Spleen (tissue), 11 donors: ENCODE data around the gene SORBS1. TPM values are rescaled to one million over a fixed set of nuclear protein-coding genes. Genes with fewer than 3 reads are reported as not detected.

Experiments
- DNase-seq: peaks from one replicate; pipeline ENCODE4 v3.0.0-alpha.2; 2020
- H3K27ac ChIP-seq, 8 donors: fragments of 200-600 bp; sonication (generic) in 7 of 8; 1 replicate in 4 of 8; 2 replicates in 4 of 8; pipeline versions ENCODE4 v1.5.0 to v1.8.0; 2016 to 2021; ENCODE audit warnings: inconsistent platforms in 4 of 8, mild to moderate bottlenecking in 4 of 8, moderate library complexity in 1 of 8
- H3K27me3 ChIP-seq, 7 donors: fragments of 200-600 bp; sonication (generic) in 6 of 7; replicated peaks in 1 of 7; 1 replicate in 4 of 7; 2 replicates in 3 of 7; pipeline versions ENCODE4 v1.5.0 to v1.8.0; 2016 to 2021; ENCODE audit warnings: inconsistent platforms in 3 of 7, mild to moderate bottlenecking in 1 of 7
- H3K36me3 ChIP-seq, 6 donors: fragments of 200-600 bp; sonication (generic) in 5 of 6; 1 replicate in 4 of 6; 2 replicates in 2 of 6; pipeline versions ENCODE4 v1.5.0 to v1.8.0; 2016 to 2021; ENCODE audit warnings: inconsistent platforms in 2 of 6
- H3K4me1 ChIP-seq, 6 donors: fragments of 200-600 bp; sonication (generic) in 5 of 6; 1 replicate in 3 of 6; 2 replicates in 3 of 6; pipeline versions ENCODE4 v1.5.0 to v1.8.0; 2016 to 2021; ENCODE audit warnings: inconsistent platforms in 3 of 6
- H3K4me3 ChIP-seq, 8 donors: fragments of 200-600 bp; sonication (generic) in 7 of 8; 1 replicate in 4 of 8; 2 replicates in 4 of 8; pipeline versions ENCODE4 v1.5.0 to v1.8.0; 2016 to 2021; ENCODE audit warnings: inconsistent platforms in 4 of 8, mild to moderate bottlenecking in 4 of 8, moderate library complexity in 2 of 8
- H3K9me3 ChIP-seq, 8 donors: fragments of 200-600 bp; sonication (generic) in 7 of 8; 1 replicate in 4 of 8; 2 replicates in 4 of 8; pipeline versions ENCODE4 v1.5.0 to v1.8.0; 2016 to 2021; ENCODE audit warnings: inconsistent platforms in 4 of 8
- POLR2A ChIP-seq, 3 donors: fragments of 450-650 bp; IDR thresholded peaks; one replicate each; pipeline ENCODE4 v1.5.1; 2017; ENCODE audit warnings: antibody characterized with exemption in 3 of 3, mild to moderate bottlenecking in 1 of 3
- POLR2AphosphoS5 ChIP-seq, 3 donors: sonication (generic); formaldehyde crosslinking; IDR thresholded peaks; one replicate each; pipeline ENCODE4 v1.5.1; 2017; ENCODE audit warnings: antibody characterized with exemption in 3 of 3
- whole genome bisulfite sequencing, 5 donors: extraction: QIAGEN DNeasy Blood & Tissue Kit in 3 of 5; methylation state at CpG; one replicate each; pipeline versions ENCODE4 v1.1.5 to v1.1.7; 2013 to 2018; 5-methylcytosine and 5-hydroxymethylcytosine counted together
- intact Hi-C: fragments of 100-400 bp; cut with DNase I; formaldehyde crosslinking; loops from one replicate; pipeline ENCODE4 v1.15.0; 2023; ENCODE audit warnings: low total_unique reads
- polyA plus RNA-seq, 3 donors: library from polyadenylated mRNA; stranded (reverse); fragments of 200-250 nt; gene quantifications; one replicate each; pipeline ENCODE4 v1.2.1, GENCODE V29; 2013
- total RNA-seq, 7 donors: library from RNA; depleted of rRNA in 3 of 7; stranded (reverse); fragments of >200 nt in 3 of 7; fragmentation: NEBNext Ultra II Directional in 4 of 7; extraction: Animal tissue kit (Norgen Biotek cat#: 25700) in 4 of 7; gene quantifications; one replicate each; pipeline versions ENCODE4 v1.1.0 to v1.2.1, GENCODE V29; 2016 to 2021
- TF ChIP-seq, protein P1 (sequence below), 11 experiments: fragments of 200-600 bp in 7 of 11; fragments of 450-650 bp in 4 of 11; sonication (generic) in 4 of 11; IDR thresholded peaks in 8 of 11; conservative IDR thresholded peaks in 3 of 11; 1 replicate in 7 of 11; 2 replicates in 4 of 11; pipeline versions ENCODE4 v1.4.0 to v1.8.0; 2016 to 2021; ENCODE audit warnings: antibody characterized with exemption in 11 of 11, inconsistent platforms in 4 of 11, mild to moderate bottlenecking in 1 of 11
- donor health status: healthy with polysubstance abuse.
- donor health status: DM: no; HTN: no; CAD: no; lungs with moderate emphysema.
- donor health status: DM: no; HTN: no; CAD: no.
- donor health status: Bipolar disorder and iron deficiency.
- donor health status: healthy.
- donor health status: DM: no; HTN: no; CAD: no.
- donor health status: DM: yes; HTN: yes; CAD: no.

The SORBS1 gene
- total and polyA plus RNA-seq, 10 donors = 2.8 to 30.8 (median 18.1) TPM

- H3K27me3 ChIP-seq = no peaks in the 10 kb centered on the region
- WGBS, 5 donors = 89 to 97% (median 92%) methylated on average over 2 of the region's 2 CpGs
- DNase-seq = no peak
- H3K27ac ChIP-seq = no peak overlapping the region
- no peaks in the 10 kb centered on the region for H3K9me3 ChIP-seq
- H3K4me1 ChIP-seq = peaks cover 0 to 20% (median 0%) of the 10 kb centered on the region in 6 donors
- TF ChIP-seq, protein P1, sequence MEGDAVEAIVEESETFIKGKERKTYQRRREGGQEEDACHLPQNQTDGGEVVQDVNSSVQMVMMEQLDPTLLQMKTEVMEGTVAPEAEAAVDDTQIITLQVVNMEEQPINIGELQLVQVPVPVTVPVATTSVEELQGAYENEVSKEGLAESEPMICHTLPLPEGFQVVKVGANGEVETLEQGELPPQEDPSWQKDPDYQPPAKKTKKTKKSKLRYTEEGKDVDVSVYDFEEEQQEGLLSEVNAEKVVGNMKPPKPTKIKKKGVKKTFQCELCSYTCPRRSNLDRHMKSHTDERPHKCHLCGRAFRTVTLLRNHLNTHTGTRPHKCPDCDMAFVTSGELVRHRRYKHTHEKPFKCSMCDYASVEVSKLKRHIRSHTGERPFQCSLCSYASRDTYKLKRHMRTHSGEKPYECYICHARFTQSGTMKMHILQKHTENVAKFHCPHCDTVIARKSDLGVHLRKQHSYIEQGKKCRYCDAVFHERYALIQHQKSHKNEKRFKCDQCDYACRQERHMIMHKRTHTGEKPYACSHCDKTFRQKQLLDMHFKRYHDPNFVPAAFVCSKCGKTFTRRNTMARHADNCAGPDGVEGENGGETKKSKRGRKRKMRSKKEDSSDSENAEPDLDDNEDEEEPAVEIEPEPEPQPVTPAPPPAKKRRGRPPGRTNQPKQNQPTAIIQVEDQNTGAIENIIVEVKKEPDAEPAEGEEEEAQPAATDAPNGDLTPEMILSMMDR (IDR thresholded peaks at IDR 0.05 in 8 of 11, conservative IDR thresholded peaks at IDR 0.05 in 3 of 11) = no peak
- TF ChIP-seq POLR2AphosphoS5 (IDR thresholded peaks at IDR 0.05) (no peak), POLR2A (IDR thresholded peaks at IDR 0.05) (no peak)
- no peaks in the 10 kb centered on the region for H3K36me3 ChIP-seq
- H3K4me3 ChIP-seq = no peak overlapping the region
- intact Hi-C loops = no loop called here
Measured at GRCh38 chr10:95545981-95546380, 15.2 kb downstream of the SORBS1 start.

DNA sequence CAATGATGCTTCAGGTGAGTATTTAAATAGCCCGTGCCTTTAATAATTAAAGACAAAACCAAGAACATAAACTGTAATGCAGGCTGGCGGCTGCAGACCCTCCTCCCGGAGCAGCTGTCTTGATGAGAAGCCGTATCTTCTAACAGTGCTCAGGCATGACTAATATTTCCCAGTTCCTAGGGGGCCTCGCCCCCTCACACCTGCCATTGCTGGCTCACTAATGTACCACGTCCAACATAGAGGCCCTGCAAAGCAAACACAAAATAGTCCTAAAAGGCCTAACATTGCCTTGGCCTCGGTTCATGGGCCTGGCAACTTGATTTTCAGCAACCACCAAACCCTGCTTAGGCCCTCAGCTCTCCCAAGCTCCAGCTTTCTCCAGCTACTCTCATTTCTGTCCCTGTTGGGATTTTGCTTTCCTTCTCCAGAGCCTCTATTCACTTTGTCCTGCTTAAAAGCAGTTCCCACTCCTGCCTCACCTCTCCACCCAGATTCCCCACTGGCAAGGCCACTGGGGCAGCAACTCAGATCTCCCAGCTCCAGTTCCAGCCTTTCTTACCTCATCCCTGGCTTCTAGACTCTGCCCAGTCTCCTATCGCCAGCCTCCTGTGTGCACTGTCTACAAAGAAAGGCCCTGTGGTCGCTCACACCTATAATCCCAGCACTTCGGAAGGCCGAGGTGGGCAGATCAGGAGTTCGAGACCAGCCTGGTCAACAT lies 16.2 kb downstream of the SORBS1 start:
- Histone ChIP-seq H3K36me3 (no peaks in the 10 kb centered on the region), H3K27ac (no peak overlapping the region), H3K27me3 (no peaks in the 10 kb centered on the region), H3K4me1 (peaks cover 0 to 20% (median 0%) of the 10 kb centered on the region in 6 donors), H3K4me3 (no peak overlapping the region), H3K9me3 (no peaks in the 10 kb centered on the region)
- 86 to 91% (median 90%) methylated on average over 12 of the region's 12 CpGs for WGBS, 5 donors
- no peak for DNase-seq
- intact Hi-C loops = no loop called here
- TF ChIP-seq, protein P1 (IDR thresholded peaks at IDR 0.05 in 8 of 11, conservative IDR thresholded peaks at IDR 0.05 in 3 of 11) = no peak

- no peak for DNase-seq
- Histone ChIP-seq H3K4me3 (no peak overlapping the region), H3K9me3 (no peaks in the 10 kb centered on the region), H3K36me3 (no peaks in the 10 kb centered on the region), H3K27ac (no peak overlapping the region), H3K27me3 (no peaks in the 10 kb centered on the region), H3K4me1 (peaks cover 0 to 20% (median 0%) of the 10 kb centered on the region in 6 donors)
- intact Hi-C loops = no loop called here
- 61 to 92% (median 81%) methylated on average over 4 of the region's 4 CpGs for WGBS, 5 donors
- no peak for TF ChIP-seq POLR2AphosphoS5 (IDR thresholded peaks at IDR 0.05)
- TF ChIP-seq POLR2A (IDR thresholded peaks at IDR 0.05) = no peak
- TF ChIP-seq, protein P1 (IDR thresholded peaks at IDR 0.05 in 8 of 11, conservative IDR thresholded peaks at IDR 0.05 in 3 of 11) = no peak
Measured at GRCh38 chr10:95543459-95543858, 17.7 kb downstream of the SORBS1 start.

DNA sequence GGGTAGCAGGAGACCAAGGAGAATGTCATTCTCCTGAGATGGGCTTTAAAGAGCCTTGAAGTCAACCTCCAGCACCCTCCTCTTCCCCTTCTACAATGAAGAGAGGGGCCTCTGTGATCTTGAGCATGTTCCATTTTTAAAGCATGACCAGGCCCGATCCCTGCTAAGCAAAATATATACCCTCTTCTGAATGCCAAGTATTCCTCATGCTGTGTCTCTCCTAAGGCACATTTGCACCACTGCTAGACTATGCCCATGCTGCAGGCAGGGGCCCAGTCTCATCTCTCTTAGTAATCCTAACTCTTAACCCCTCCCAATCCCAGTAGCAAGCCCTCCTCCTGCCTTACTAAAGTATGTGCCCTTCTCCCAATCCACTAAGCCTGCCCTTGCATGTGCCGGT lies 18.4 kb downstream of the SORBS1 start:
- Histone ChIP-seq H3K9me3 (no peaks in the 10 kb centered on the region), H3K36me3 (no peaks in the 10 kb centered on the region), H3K4me3 (no peak overlapping the region), H3K27me3 (no peaks in the 10 kb centered on the region), H3K4me1 (peaks cover 0 to 20% (median 0%) of the 10 kb centered on the region in 6 donors), H3K27ac (no peak overlapping the region)
- no peak for DNase-seq
- WGBS, 5 donors = 89 to 98% (median 95%) methylated on average over 2 of the region's 2 CpGs
- TF ChIP-seq POLR2AphosphoS5 (IDR thresholded peaks at IDR 0.05) (no peak), POLR2A (IDR thresholded peaks at IDR 0.05) (no peak)
- TF ChIP-seq, protein P1 (IDR thresholded peaks at IDR 0.05 in 8 of 11, conservative IDR thresholded peaks at IDR 0.05 in 3 of 11) = no peak
- intact Hi-C loops = no loop called here
